Activated naive CD4-positive, alpha-beta T cell treated with anti-CD3 and anti-CD28 coated beads, Interleukin-2, amount 50 U/mL, for 24 hours (primary cell): Measurements from ENCODE around the gene ADAM15.

Experiments used
- H3K27ac Mint-ChIP-seq: one replicate; pipeline ENCODE4 v1.8.0; 2021; ENCODE audit warnings: mild to moderate bottlenecking, mixed read lengths
- H3K27me3 Mint-ChIP-seq: one replicate; pipeline ENCODE4 v1.8.0; 2021; ENCODE audit warnings: mixed read lengths
- H3K36me3 Mint-ChIP-seq: one replicate; pipeline ENCODE4 v1.8.0; 2021; ENCODE audit warnings: mixed read lengths
- H3K4me1 Mint-ChIP-seq: one replicate; pipeline ENCODE4 v1.8.0; 2021; ENCODE audit warnings: mixed read lengths
- H3K4me3 Mint-ChIP-seq: one replicate; pipeline ENCODE4 v1.8.0; 2021; ENCODE audit warnings: mild to moderate bottlenecking, mixed read lengths
- H3K9me3 Mint-ChIP-seq: one replicate; pipeline ENCODE4 v1.8.0; 2021; ENCODE audit warnings: mixed read lengths

Gene ADAM15, protein sequence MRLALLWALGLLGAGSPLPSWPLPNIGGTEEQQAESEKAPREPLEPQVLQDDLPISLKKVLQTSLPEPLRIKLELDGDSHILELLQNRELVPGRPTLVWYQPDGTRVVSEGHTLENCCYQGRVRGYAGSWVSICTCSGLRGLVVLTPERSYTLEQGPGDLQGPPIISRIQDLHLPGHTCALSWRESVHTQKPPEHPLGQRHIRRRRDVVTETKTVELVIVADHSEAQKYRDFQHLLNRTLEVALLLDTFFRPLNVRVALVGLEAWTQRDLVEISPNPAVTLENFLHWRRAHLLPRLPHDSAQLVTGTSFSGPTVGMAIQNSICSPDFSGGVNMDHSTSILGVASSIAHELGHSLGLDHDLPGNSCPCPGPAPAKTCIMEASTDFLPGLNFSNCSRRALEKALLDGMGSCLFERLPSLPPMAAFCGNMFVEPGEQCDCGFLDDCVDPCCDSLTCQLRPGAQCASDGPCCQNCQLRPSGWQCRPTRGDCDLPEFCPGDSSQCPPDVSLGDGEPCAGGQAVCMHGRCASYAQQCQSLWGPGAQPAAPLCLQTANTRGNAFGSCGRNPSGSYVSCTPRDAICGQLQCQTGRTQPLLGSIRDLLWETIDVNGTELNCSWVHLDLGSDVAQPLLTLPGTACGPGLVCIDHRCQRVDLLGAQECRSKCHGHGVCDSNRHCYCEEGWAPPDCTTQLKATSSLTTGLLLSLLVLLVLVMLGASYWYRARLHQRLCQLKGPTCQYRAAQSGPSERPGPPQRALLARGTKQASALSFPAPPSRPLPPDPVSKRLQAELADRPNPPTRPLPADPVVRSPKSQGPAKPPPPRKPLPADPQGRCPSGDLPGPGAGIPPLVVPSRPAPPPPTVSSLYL

DNA sequence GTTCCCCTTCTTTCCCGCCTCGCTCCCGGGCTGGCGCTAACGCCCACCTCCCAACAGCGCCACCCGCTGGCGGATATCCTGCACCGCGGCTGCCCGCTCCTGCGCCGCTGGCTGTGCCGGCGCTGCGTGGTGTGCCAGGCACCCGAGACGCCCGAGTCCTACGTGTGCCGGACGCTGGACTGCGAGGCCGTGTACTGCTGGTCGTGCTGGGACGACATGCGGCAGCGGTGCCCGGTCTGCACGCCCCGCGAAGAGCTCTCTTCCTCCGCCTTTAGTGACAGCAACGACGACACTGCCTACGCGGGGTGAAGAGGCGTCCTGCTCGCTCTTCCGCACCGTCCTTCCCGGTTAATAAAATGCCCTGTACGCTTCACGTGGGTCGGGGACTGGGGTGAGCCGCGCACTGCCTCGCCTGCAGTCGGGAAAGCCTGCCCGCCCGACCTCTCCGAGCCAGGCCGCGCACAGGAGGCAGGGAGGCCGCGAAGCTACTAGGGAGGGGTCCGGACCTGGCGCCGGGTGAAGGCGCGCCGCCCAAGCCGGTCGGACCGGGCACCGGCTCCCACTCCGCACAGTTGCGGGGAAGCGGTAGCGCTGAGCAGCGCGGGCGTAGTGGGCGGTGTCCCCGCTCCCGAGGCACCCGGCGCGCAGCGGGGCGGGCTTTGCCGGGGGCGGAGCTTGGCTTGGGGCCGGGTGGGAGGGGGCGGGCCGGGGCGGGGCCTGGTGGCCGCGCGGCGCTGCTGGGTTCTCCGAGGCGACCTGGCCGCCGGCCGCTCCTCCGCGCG, at the start of gene ADAM15:
ADAM15 (plus strand) TSS at position 757 of the 782 bp plus-strand sequence. CDS start 71 bp downstream, outside the sequence.
- Mint-ChIP-seq H3K27me3 (no peaks in the 10 kb centered on the region), H3K4me1 (peaks cover 24% of the 10 kb centered on the region), H3K27ac (peak within 1 kb of the TSS; percentile 84), H3K4me3 (peak within 1 kb of the TSS; percentile 87), H3K36me3 (no peaks in the 10 kb centered on the region), H3K9me3 (no peaks in the 10 kb centered on the region)

DNA sequence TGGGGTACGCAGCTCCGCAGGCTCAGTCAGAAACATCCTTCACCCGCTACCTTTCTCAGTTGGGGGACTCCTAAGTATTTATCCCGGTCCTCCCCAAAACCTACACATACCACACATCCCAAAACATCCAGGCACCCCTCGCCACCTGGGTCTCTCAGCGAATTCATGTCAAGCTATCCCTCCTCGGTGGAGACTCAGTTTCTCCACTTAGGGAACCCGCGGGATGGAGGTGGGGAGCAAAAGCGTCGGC, 49.8 kb upstream of the ADAM15 start:
- peak overlapping the region; percentile 79 for H3K27ac Mint-ChIP-seq
- no peaks in the 10 kb centered on the region for H3K36me3 Mint-ChIP-seq
- no peaks in the 10 kb centered on the region for H3K9me3 Mint-ChIP-seq
- H3K27me3 Mint-ChIP-seq = no peaks in the 10 kb centered on the region
- H3K4me1 Mint-ChIP-seq = peaks cover 53% of the 10 kb centered on the region
- H3K4me3 Mint-ChIP-seq = peak overlapping the region; percentile 92

DNA sequence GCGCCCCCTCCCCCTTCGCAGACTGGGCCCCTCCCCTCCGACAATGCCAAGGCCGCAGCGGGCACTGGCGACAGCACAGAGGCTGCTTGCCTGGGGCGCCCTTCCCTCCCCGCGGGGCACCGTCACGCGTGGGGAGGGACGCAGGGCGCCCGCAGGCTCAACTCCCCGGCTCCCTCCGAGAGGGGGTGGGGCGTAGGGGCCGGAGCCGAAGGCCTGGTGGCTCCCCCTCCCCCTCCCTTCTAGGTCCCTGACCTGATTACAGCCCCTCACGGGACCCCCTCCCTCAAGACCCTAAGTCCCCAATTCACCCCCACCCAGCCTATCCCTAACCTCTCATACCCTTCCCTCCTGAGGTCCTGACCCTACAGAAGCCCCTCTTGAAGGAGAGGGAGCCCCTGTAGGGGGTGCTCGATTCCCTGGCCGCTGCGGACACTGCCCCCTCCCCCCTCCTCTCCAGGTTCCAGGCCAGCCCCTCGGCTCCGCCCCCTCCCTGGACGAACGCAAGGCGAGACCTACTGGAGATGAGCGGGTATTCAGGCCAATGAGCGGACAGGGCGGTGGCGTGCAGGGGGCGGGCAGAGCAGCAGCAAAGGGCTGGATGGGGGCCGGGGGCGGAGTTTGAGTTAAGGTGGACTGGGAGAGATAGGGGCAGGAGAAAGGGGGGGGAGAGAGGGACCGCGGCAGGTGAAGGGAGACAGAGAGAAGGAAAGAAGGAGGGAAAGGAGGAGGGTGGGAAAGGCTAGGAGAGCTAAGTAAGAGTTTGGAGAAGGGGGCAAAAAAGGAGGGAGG, 49.2 kb upstream of the ADAM15 start:
- no peaks in the 10 kb centered on the region for H3K9me3 Mint-ChIP-seq
- H3K36me3 Mint-ChIP-seq = no peaks in the 10 kb centered on the region
- peak overlapping the region; percentile 92 for H3K4me3 Mint-ChIP-seq
- H3K4me1 Mint-ChIP-seq = peaks cover 58% of the 10 kb centered on the region
- peak overlapping the region; percentile 87 for H3K27ac Mint-ChIP-seq
- no peaks in the 10 kb centered on the region for H3K27me3 Mint-ChIP-seq

DNA sequence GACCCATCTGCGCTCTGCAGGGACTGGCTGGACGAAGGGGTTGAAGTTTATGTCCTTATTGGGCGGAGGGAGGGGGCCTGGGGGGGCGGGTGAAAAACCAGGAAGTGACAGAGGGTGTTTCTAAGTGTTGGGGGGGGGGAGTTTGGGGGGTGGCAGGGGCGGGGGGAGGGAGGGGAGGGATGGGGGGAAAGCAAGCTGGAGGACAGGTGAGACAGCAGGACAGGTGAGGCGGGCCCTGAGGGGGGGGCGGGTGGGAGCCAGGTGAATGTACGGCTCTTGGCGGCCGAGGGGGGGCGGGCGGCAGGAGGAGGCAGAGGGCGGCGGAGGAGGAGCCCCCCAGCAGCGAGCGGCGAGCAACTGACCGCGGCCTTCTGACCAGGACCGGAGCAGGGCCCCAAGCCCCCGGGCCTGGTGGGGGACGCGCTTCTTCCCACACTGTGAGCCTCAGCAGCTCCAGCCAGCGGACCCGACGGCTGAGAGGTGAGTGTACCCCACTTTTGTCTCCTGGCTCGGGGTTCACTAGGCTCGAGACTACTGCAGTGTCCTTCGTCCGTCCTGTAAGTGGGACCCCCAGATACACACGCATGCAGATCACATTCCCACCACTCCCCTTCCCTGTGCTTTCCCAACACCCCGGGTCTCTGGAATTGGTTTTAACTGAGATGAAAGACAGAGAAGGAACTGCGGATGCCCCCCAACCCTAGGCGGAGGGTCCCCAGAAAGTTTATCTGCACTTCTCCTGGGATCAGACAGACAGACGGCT, 48.5 kb upstream of the ADAM15 start, which contains the start of gene ZBTB7B:
ZBTB7B (plus strand) TSS at position 339 of the 763 bp plus-strand sequence. CDS start 11,859 bp downstream, outside the sequence.
- H3K4me1 Mint-ChIP-seq = peaks cover 55% of the 10 kb centered on the region
- H3K36me3 Mint-ChIP-seq = no peaks in the 10 kb centered on the region
- H3K4me3 Mint-ChIP-seq = peak within 1 kb of the TSS; percentile 95
- H3K27ac Mint-ChIP-seq = peak within 1 kb of the TSS; percentile 90
- no peaks in the 10 kb centered on the region for H3K27me3 Mint-ChIP-seq
- no peaks in the 10 kb centered on the region for H3K9me3 Mint-ChIP-seq

- Mint-ChIP-seq H3K27ac (peak overlapping the region; percentile 90), H3K36me3 (no peaks in the 10 kb centered on the region), H3K4me3 (peak overlapping the region; percentile 95), H3K4me1 (peaks cover 53% of the 10 kb centered on the region), H3K27me3 (no peaks in the 10 kb centered on the region), H3K9me3 (no peaks in the 10 kb centered on the region)
Observed at GRCh38 chr1:155003227-155003765, 47.8 kb upstream of the ADAM15 start.

GRCh38 chr1:155003766-155004351, 47.3 kb upstream of the ADAM15 start:
- no peaks in the 10 kb centered on the region for H3K9me3 Mint-ChIP-seq
- H3K27ac Mint-ChIP-seq = peak overlapping the region; percentile 90
- H3K27me3 Mint-ChIP-seq = no peaks in the 10 kb centered on the region
- H3K36me3 Mint-ChIP-seq = no peaks in the 10 kb centered on the region
- peaks cover 53% of the 10 kb centered on the region for H3K4me1 Mint-ChIP-seq
- H3K4me3 Mint-ChIP-seq = peak overlapping the region; percentile 95

- no peaks in the 10 kb centered on the region for H3K27me3 Mint-ChIP-seq
- no peaks in the 10 kb centered on the region for H3K9me3 Mint-ChIP-seq
- peak overlapping the region; percentile 82 for H3K4me3 Mint-ChIP-seq
- H3K27ac Mint-ChIP-seq = peak overlapping the region; percentile 85
- H3K36me3 Mint-ChIP-seq = no peaks in the 10 kb centered on the region
- peaks cover 50% of the 10 kb centered on the region for H3K4me1 Mint-ChIP-seq
Observed at GRCh38 chr1:155004352-155005075, 46.6 kb upstream of the ADAM15 start.

GRCh38 chr1:155005076-155006011, 45.8 kb upstream of the ADAM15 start:
- no peaks in the 10 kb centered on the region for H3K36me3 Mint-ChIP-seq
- no peaks in the 10 kb centered on the region for H3K9me3 Mint-ChIP-seq
- H3K27me3 Mint-ChIP-seq = no peaks in the 10 kb centered on the region
- H3K27ac Mint-ChIP-seq = peak overlapping the region; percentile 92
- peaks cover 49% of the 10 kb centered on the region for H3K4me1 Mint-ChIP-seq
- H3K4me3 Mint-ChIP-seq = no peak overlapping the region

GRCh38 chr1:155006601-155007101, 44.5 kb upstream of the ADAM15 start:
- no peaks in the 10 kb centered on the region for H3K36me3 Mint-ChIP-seq
- H3K27ac Mint-ChIP-seq = peak overlapping the region; percentile 92
- no peaks in the 10 kb centered on the region for H3K9me3 Mint-ChIP-seq
- H3K27me3 Mint-ChIP-seq = no peaks in the 10 kb centered on the region
- peak overlapping the region; percentile 56 for H3K4me3 Mint-ChIP-seq
- H3K4me1 Mint-ChIP-seq = peaks cover 54% of the 10 kb centered on the region

DNA sequence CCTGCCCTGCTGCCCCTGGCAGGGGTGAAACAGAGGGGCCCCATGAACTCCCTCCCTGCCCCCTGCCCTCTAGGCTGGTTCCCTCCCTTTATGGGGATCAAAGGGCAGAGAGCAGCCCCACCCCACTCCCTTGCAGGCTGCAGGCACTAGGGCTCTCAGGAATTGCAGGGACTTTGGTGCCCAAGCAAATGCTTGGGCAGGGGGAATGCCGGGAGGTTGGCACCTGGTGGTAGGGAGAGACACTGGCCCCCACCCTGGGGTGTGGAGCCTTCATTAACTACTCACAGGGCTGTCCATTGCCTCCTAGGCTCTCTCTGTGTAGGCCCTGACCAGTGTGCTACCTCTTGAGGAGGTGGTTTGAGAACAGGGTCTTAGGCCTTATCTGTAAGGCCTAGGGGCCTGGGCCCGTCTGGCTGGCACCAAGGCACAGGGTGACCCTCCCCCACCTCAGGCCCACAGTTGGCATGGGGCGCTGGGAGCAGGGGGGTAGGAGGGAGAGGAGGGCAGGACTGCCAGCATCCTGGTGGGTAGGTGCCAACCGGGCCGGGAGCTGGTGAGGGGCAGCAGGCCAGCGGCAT, 43.8 kb upstream of the ADAM15 start:
- Mint-ChIP-seq H3K9me3 (no peaks in the 10 kb centered on the region), H3K27me3 (no peaks in the 10 kb centered on the region), H3K27ac (peak overlapping the region; percentile 92), H3K4me1 (peaks cover 59% of the 10 kb centered on the region), H3K36me3 (no peaks in the 10 kb centered on the region), H3K4me3 (no peak overlapping the region)

GRCh38 chr1:155008015-155008941, 42.8 kb upstream of the ADAM15 start:
- Mint-ChIP-seq H3K27me3 (no peaks in the 10 kb centered on the region), H3K36me3 (no peaks in the 10 kb centered on the region), H3K27ac (peak overlapping the region; percentile 96)

More at GRCh38 chr1:155008015-155008941, 42.8 kb upstream of the ADAM15 start:
- Mint-ChIP-seq H3K4me3 (peak overlapping the region; percentile 94), H3K9me3 (no peaks in the 10 kb centered on the region), H3K4me1 (peaks cover 68% of the 10 kb centered on the region)
